SU-DHL-6 (cell line): ENCODE data around the gene FAM114A1.

ENCODE experiments used
- H2AFZ ChIP-seq: fragments of 200-600 bp; sonication (generic); 2 replicates; pipeline ENCODE4 v1.6.1; 2014; ENCODE audit warnings: low read depth, mild to moderate bottlenecking, moderate library complexity, mixed read lengths, antibody characterized with exemption, low read length; ENCODE audit not compliant: severe bottlenecking
- H3F3A ChIP-seq: fragments of 200-600 bp; shearing (Covaris generic); 2 replicates; pipeline ENCODE4 v1.6.0; 2016; ENCODE audit warnings: antibody characterized with exemption, mild to moderate bottlenecking; ENCODE audit not compliant: insufficient read depth
- H3K27ac ChIP-seq: fragments of 200-600 bp; sonication (generic); 2 replicates; pipeline ENCODE4 v1.5.1; 2016; ENCODE audit warnings: low read depth, mild to moderate bottlenecking, low read length, moderate library complexity, mixed read lengths
- H3K27me3 ChIP-seq: fragments of 200-600 bp; sonication (generic), shearing (Covaris generic); 2 replicates; pipeline ENCODE4 v1.6.0; 2014; ENCODE audit warnings: mild to moderate bottlenecking, low read length
- H3K36me3 ChIP-seq: fragments of 200-600 bp; sonication (generic); 2 replicates; pipeline ENCODE4 v1.6.1; 2014; ENCODE audit warnings: mild to moderate bottlenecking, low read length, mixed read lengths
- H3K4me2 ChIP-seq: fragments of 300-600, 200-600 bp; shearing (Covaris generic), sonication (generic); 2 replicates; pipeline ENCODE4 v1.6.0; 2014; ENCODE audit warnings: low read length, low read depth, mild to moderate bottlenecking; ENCODE audit not compliant: poor library complexity, severe bottlenecking
- H3K4me3 ChIP-seq: fragments of 200-600 bp; sonication (generic); 2 replicates; pipeline ENCODE4 v1.5.1; 2014; ENCODE audit warnings: antibody characterized with exemption, low read length, mild to moderate bottlenecking, mixed read lengths; ENCODE audit not compliant: insufficient read depth, poor library complexity, severe bottlenecking
- H3K79me2 ChIP-seq: fragments of 200-600 bp; sonication (generic); 2 replicates; pipeline ENCODE4 v1.6.1; 2014; ENCODE audit warnings: mild to moderate bottlenecking, low read length, moderate library complexity; ENCODE audit not compliant: insufficient read depth
- H3K9ac ChIP-seq: fragments of 200-600 bp; sonication (generic); 2 replicates; pipeline ENCODE4 v1.7.0; 2014; ENCODE audit warnings: mild to moderate bottlenecking, low read length
- H3K9me2 ChIP-seq: fragments of 200-600 bp; sonication (generic); replicated peaks from 2 replicates; pipeline ENCODE4 v1.6.1; 2014; ENCODE audit warnings: low read length; ENCODE audit not compliant: insufficient read depth
- H3K9me3 ChIP-seq: fragments of 200-600 bp; sonication (generic); 2 replicates; pipeline ENCODE4 v1.6.1; 2014; ENCODE audit warnings: low read length, mixed read lengths; ENCODE audit not compliant: insufficient read depth
- H4K20me1 ChIP-seq: fragments of 200-600 bp; sonication (generic); 2 replicates; pipeline ENCODE4 v1.6.1; 2014; ENCODE audit warnings: low read depth, mild to moderate bottlenecking, antibody characterized with exemption, low read length, moderate library complexity, mixed read lengths
- CTCF ChIP-seq: fragments of 200-600 bp; sonication (generic); IDR thresholded peaks from one replicate; pipeline ENCODE4 v1.5.1; 2017; ENCODE audit warnings: antibody characterized with exemption, mild to moderate bottlenecking, low read length, moderate library complexity; ENCODE audit not compliant: insufficient read depth, poor library complexity, severe bottlenecking
- EZH2phosphoT487 ChIP-seq: fragments of 200-600 bp; sonication (generic), shearing (Covaris generic); conservative IDR thresholded peaks from 2 replicates; pipeline ENCODE4 v1.6.1; 2018; ENCODE audit warnings: mild to moderate bottlenecking, antibody characterized with exemption, low read length, moderate library complexity, mixed read lengths

The FAM114A1 gene

GRCh38 chr4:38931125-38931524 lies 63.5 kb downstream of the FAM114A1 start:
- H4K20me1 ChIP-seq = no peaks in the 10 kb centered on the region
- no peaks in the 10 kb centered on the region for H3F3A ChIP-seq
- H2AFZ ChIP-seq = no peak overlapping the region
- H3K9me2 ChIP-seq = no peaks in the 10 kb centered on the region
- no peaks in the 10 kb centered on the region for H3K79me2 ChIP-seq
- TF ChIP-seq CTCF (no peak), EZH2phosphoT487 (no peak)
- no peaks in the 10 kb centered on the region for H3K27me3 ChIP-seq
- no peak overlapping the region for H3K4me2 ChIP-seq
- H3K9ac ChIP-seq = no peak overlapping the region
- no peaks in the 10 kb centered on the region for H3K36me3 ChIP-seq
- H3K9me3 ChIP-seq = no peaks in the 10 kb centered on the region
- H3K27ac ChIP-seq = no peak overlapping the region
- H3K4me3 ChIP-seq = no peak overlapping the region

- no peak for TF ChIP-seq CTCF
- Histone ChIP-seq H3K27ac (no peak overlapping the region), H3K9me2 (no peaks in the 10 kb centered on the region), H2AFZ (no peak overlapping the region), H3K36me3 (no peaks in the 10 kb centered on the region), H3K4me3 (no peak overlapping the region), H3K9ac (no peak overlapping the region), H3K4me2 (no peak overlapping the region), H3K9me3 (no peaks in the 10 kb centered on the region), H3F3A (no peaks in the 10 kb centered on the region), H3K27me3 (no peaks in the 10 kb centered on the region), H3K79me2 (no peaks in the 10 kb centered on the region), H4K20me1 (no peaks in the 10 kb centered on the region)
Observed at GRCh38 chr4:38935391-38936073, 67.9 kb downstream of the FAM114A1 start.

- H3K4me3 ChIP-seq = no peak overlapping the region
- H3K4me2 ChIP-seq = no peak overlapping the region
Observed at GRCh38 chr4:38939165-38939564, 71.6 kb downstream of the FAM114A1 start.

More at GRCh38 chr4:38939165-38939564, 71.6 kb downstream of the FAM114A1 start:
- H3F3A ChIP-seq = no peaks in the 10 kb centered on the region
- H3K36me3 ChIP-seq = no peaks in the 10 kb centered on the region
- no peaks in the 10 kb centered on the region for H3K9me3 ChIP-seq
- no peaks in the 10 kb centered on the region for H4K20me1 ChIP-seq
- no peaks in the 10 kb centered on the region for H3K9me2 ChIP-seq
- H3K27me3 ChIP-seq = no peaks in the 10 kb centered on the region
- no peak overlapping the region for H3K27ac ChIP-seq
- no peak for TF ChIP-seq CTCF
- TF ChIP-seq EZH2phosphoT487 = no peak
- H3K9ac ChIP-seq = no peak overlapping the region
- no peaks in the 10 kb centered on the region for H3K79me2 ChIP-seq
- H2AFZ ChIP-seq = no peak overlapping the region
